NCI-H2029 treated with DMSO at 0.1 percent for 48 hours (cell line): ENCODE data around the gene XAGE3.

Source experiments
- DNase-seq: peaks from one replicate; lab custom pipeline; 2025; lab: John Stamatoyannopoulos, UW

The XAGE3 gene

DNA sequence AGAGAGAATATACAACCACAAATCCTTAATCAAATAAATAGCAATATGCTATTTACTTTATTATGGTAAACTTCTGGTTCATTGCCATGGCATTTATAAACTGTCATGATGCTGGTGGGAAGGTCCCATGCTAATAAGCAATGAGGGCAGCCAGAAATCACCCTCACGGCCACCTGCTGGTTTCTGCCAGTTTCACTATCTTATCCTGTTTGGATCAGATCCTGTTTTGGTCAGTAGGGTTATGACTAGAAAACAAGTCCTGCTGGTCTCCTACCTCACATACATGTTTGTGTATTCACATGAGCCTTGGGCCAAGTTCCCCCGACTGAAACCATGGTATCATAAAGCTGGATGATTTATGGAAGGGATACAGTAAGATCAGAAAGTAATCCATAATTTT lies 28.7 kb downstream of the XAGE3 start:
- no peak for DNase-seq

DNA sequence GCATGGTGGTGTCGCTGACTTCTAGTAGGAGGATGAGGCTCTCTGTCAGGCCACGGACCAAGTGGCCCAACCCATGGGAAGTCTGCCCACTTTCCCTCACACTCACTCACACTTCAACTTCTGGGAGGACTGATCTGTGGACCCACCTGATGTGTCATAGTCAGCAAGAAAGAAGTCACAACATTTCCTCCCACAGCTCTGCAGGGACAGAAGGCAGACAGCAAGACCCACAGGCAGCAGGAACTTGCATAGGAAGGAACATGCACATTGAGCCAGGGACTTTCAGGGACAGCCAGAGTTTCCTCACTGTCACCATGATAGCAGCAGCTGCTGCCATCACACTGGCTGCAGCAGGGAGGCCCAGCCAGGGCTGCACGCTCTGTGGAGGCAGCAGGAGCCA lies 37.3 kb downstream of the XAGE3 start:
- no peak for DNase-seq

DNA sequence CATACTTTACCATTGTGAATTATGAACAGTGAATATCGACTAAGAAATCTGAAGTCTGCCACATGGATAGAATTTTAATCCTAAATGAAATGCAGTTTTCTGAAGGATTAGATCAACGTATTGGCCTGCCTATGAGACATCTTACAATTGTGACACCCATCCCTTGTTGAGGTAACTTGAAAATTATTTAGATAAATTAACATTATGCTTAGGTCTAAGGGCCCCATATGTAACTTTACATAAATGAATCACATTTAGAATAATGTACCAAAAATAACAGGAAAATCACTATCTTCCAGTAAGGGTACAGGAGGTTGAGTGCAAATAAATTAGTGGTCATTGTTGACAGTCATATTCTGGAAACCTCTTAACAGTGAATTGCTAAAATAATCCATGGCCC lies 43.3 kb downstream of the XAGE3 start:
- DNase-seq = no peak

DNA sequence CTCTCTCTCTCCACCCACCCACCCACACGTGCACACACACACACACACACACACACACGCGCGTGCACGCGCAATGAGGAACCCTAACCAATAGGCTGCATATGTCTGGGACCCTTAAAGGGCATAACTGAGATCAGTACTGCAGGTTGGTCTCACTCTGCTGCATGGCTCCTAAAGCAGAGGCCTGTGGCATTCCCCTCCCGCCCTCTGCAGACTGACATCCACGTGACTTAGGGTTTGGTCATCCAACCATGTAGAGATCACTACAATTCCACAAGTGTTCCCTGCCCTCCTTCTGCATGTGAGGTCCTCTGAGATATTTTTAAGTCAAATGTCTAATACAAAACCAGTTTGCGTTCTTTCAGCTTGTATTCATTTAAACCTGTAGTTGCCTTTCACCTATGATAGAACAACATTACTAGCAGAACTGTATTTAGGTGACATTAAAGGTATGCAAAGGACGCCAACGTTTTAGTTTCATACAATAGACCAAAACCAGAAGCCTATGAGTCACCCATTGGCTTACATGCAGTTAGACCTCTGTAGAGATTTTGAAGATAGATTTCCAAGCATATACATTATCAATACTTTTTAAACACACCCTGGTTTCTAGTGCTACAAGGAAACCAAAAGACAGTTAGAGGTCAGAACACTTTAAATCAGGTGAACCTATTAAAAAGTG lies 46.7 kb downstream of the XAGE3 start:
- no peak for DNase-seq

DNA sequence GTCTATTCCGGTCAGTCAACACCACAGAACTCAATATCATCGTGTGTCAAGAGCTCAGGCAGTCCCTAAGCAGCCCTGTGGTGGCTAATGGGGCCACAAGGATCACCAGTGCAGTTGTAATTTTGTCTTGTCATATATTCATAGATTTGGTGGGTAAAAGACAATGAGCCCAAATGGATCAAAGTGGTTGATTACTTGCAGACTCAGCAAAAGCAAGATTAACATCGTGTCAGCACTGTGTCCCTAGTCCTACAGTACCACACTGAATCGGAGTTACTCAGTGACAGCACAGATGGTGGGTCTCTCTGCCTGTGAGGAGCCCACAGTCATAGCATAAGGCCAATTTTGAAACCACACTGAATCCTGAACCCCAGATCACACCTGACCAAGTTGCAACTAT lies 48.1 kb downstream of the XAGE3 start:
- no peak for DNase-seq
